ENCODE results near the gene CPNE9.
A peak's percentile ranks its signal among the peaks of the same experiment; 100 is the strongest.

Gene CPNE9

GRCh38 chr3:9718118-9718517 is 14.5 kb downstream of the CPNE9 start:
- H3K4me1 ChIP-seq (ENCODE audit: low read length): peaks cover 6% of the 10 kb centered on the region; the same call in 1 of the 2 replicates
- no peaks in the 10 kb centered on the region for H3K9me3 ChIP-seq (ENCODE audit: insufficient read depth, low read length)
- no peaks in the 10 kb centered on the region for H4K20me1 ChIP-seq (ENCODE audit: insufficient read depth, low read length)
- H3K27me3 ChIP-seq (ENCODE audit: low read depth, low read length): 0 out of 2 replicates have a peak, but pooled peaks cover 10% of the 10 kb centered on the region
- H3K4me2 ChIP-seq (ENCODE audit: low read length): no peak overlapping the region
- H3K4me3 ChIP-seq (ENCODE audit: low read length): no peak overlapping the region
- no peak overlapping the region for H2AFZ ChIP-seq (ENCODE audit: low read depth, low read length)
- H3K9ac ChIP-seq (ENCODE audit: low read length): no peak overlapping the region
- TF ChIP-seq EZH2phosphoT487 (IDR thresholded peaks at IDR 0.05; ENCODE audit: low read depth): no peak
- TF ChIP-seq, protein P1, sequence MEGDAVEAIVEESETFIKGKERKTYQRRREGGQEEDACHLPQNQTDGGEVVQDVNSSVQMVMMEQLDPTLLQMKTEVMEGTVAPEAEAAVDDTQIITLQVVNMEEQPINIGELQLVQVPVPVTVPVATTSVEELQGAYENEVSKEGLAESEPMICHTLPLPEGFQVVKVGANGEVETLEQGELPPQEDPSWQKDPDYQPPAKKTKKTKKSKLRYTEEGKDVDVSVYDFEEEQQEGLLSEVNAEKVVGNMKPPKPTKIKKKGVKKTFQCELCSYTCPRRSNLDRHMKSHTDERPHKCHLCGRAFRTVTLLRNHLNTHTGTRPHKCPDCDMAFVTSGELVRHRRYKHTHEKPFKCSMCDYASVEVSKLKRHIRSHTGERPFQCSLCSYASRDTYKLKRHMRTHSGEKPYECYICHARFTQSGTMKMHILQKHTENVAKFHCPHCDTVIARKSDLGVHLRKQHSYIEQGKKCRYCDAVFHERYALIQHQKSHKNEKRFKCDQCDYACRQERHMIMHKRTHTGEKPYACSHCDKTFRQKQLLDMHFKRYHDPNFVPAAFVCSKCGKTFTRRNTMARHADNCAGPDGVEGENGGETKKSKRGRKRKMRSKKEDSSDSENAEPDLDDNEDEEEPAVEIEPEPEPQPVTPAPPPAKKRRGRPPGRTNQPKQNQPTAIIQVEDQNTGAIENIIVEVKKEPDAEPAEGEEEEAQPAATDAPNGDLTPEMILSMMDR (IDR thresholded peaks at IDR 0.05; ENCODE audit: low read depth, low read length): no peak
- no peaks in the 10 kb centered on the region for H3K79me2 ChIP-seq (ENCODE audit: low read length)
- H3K27ac ChIP-seq (ENCODE audit: low read length): no peak overlapping the region
- no peaks in the 10 kb centered on the region for H3K36me3 ChIP-seq (replicated peaks; ENCODE audit: low read depth, low read length)

DNA sequence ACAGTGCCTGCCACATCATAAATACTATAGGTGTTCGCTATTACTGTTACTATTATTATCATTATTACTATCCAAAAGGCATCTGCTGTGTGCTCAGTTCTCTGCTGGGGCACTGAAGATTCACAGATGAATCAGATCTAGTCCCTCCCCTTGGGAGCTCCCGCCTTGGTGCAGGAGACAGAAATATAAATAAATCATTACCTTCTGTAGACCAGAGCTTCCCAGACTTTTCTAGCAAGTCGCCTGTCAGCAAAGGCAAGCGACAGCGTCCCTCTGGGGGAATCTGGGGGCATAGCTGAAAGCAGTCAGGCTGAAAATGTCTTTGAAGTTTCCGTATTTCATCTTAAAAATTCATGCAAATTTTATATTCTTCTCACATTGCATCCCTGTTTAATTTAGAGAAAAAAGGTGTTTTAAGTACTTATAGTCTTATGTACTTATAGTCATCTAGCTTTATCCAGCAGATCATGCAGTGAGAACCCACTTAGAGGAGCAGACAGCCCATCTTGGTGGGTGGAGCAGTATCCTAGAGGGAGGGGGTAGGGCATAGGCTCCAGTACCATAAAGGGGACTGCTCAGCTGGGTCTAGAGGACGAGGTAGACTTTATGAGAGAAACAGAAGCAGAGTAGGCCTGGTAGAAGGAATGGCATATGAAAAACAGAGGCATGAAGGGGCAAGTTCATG is 17.5 kb downstream of the CPNE9 start:
- Histone ChIP-seq H3K79me2 (ENCODE audit: low read length) (no peaks in the 10 kb centered on the region), H3K9ac (ENCODE audit: low read length) (no peak overlapping the region), H3K9me3 (ENCODE audit: insufficient read depth, low read length) (no peaks in the 10 kb centered on the region), H3K4me2 (ENCODE audit: low read length) (peak overlapping the region; percentile 9; the same call in 1 of the 2 replicates), H3K27ac (ENCODE audit: low read length) (no peak overlapping the region), H3K4me3 (ENCODE audit: low read length) (no peak overlapping the region), H2AFZ (ENCODE audit: low read depth, low read length) (peak overlapping the region; percentile 46), H4K20me1 (ENCODE audit: insufficient read depth, low read length) (no peaks in the 10 kb centered on the region), H3K4me1 (ENCODE audit: low read length) (peaks cover 6% of the 10 kb centered on the region; the same call in 1 of the 2 replicates), H3K27me3 (ENCODE audit: low read depth, low read length) (0 out of 2 replicates have a peak, but pooled peaks cover 10% of the 10 kb centered on the region), H3K36me3 (replicated peaks; ENCODE audit: low read depth, low read length) (no peaks in the 10 kb centered on the region)
- no peak for TF ChIP-seq EZH2phosphoT487 (IDR thresholded peaks at IDR 0.05; ENCODE audit: low read depth)
- TF ChIP-seq, protein P1 (IDR thresholded peaks at IDR 0.05; ENCODE audit: low read depth, low read length): no peak

DNA sequence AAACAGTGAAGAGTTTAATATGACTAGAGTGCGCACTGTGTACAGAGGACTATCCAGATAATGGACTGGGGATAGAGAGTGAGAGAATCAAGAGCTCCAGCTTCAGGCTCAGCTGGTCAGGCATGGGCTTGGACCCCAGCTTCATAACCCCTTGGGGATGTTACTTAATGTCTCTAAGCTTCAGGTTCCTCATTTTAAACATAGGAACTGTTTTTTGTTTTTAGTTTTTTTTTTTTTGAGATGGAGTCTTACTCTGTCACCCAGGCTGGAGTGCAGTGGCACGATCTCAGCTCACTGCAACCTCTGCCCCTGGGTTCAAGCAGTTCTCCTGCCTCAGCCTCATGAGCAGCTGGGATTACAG is 18.0 kb downstream of the CPNE9 start:
- TF ChIP-seq, protein P1 (IDR thresholded peaks at IDR 0.05; ENCODE audit: low read depth, low read length): no peak
- TF ChIP-seq EZH2phosphoT487 (IDR thresholded peaks at IDR 0.05; ENCODE audit: low read depth): no peak
- no peak overlapping the region for H3K4me2 ChIP-seq (ENCODE audit: low read length)

GRCh38 chr3:9725775-9726515 is 22.3 kb downstream of the CPNE9 start:
- Histone ChIP-seq H3K27ac (ENCODE audit: low read length) (no peak overlapping the region), H4K20me1 (ENCODE audit: insufficient read depth, low read length) (no peaks in the 10 kb centered on the region), H3K4me2 (ENCODE audit: low read length) (no peak overlapping the region), H3K4me3 (ENCODE audit: low read length) (no peak overlapping the region), H3K9ac (ENCODE audit: low read length) (no peak overlapping the region), H3K79me2 (ENCODE audit: low read length) (no peaks in the 10 kb centered on the region), H3K9me3 (ENCODE audit: insufficient read depth, low read length) (no peaks in the 10 kb centered on the region), H3K4me1 (ENCODE audit: low read length) (peaks cover 7% of the 10 kb centered on the region), H3K36me3 (replicated peaks; ENCODE audit: low read depth, low read length) (no peaks in the 10 kb centered on the region), H2AFZ (ENCODE audit: low read depth, low read length) (no peak overlapping the region), H3K27me3 (ENCODE audit: low read depth, low read length) (0 out of 2 replicates have a peak, but pooled peaks cover 6% of the 10 kb centered on the region)
- TF ChIP-seq, protein P1 (IDR thresholded peaks at IDR 0.05; ENCODE audit: low read depth, low read length): no peak
- TF ChIP-seq EZH2phosphoT487 (IDR thresholded peaks at IDR 0.05; ENCODE audit: low read depth): no peak

More for the DNA sequence above, 18.0 kb downstream of the CPNE9 start:
- no peaks in the 10 kb centered on the region for H3K79me2 ChIP-seq (ENCODE audit: low read length)
- H4K20me1 ChIP-seq (ENCODE audit: insufficient read depth, low read length): no peaks in the 10 kb centered on the region
- H3K27me3 ChIP-seq (ENCODE audit: low read depth, low read length): 0 out of 2 replicates have a peak, but pooled peaks cover 10% of the 10 kb centered on the region
- H3K27ac ChIP-seq (ENCODE audit: low read length): no peak overlapping the region
- no peak overlapping the region for H3K9ac ChIP-seq (ENCODE audit: low read length)
- H3K36me3 ChIP-seq (replicated peaks; ENCODE audit: low read depth, low read length): no peaks in the 10 kb centered on the region
- H3K9me3 ChIP-seq (ENCODE audit: insufficient read depth, low read length): no peaks in the 10 kb centered on the region
- H3K4me1 ChIP-seq (ENCODE audit: low read length): peaks cover 6% of the 10 kb centered on the region; the same call in 1 of the 2 replicates
- H3K4me3 ChIP-seq (ENCODE audit: low read length): no peak overlapping the region
- no peak overlapping the region for H2AFZ ChIP-seq (ENCODE audit: low read depth, low read length)

Data from OCI-LY3 (cell line).